ENCODE results near the gene ADARB2.

DNA sequence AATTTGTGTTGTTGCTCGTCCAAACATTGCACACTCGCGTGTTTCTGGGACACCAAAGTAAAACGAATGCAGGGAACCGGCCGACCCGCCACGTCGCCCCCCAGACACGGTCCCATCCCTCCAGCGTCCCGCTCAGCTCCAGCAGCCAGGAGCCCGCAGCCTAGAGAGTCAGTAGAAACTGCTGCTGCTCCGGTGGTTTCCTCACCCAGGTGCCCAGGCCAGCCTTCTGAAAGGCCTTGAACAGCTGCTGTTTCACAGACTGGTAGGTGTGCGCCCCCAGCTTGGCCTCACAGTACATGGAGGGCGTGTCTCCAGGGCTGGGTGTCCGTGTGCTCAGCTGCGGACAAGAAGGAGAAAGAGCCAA is 554.3 kb downstream of the ADARB2 start:
- no peak for TF ChIP-seq EZH2 (IDR thresholded peaks at IDR 0.05; ENCODE audit: insufficient read depth, poor library complexity, severe bottlenecking)
- no peak for TF ChIP-seq EZH2phosphoT487 (IDR thresholded peaks at IDR 0.05; ENCODE audit: insufficient read depth, low read depth)
